HCT116 (cell line): ENCODE measurements around the gene ATP13A3. TPM values are rescaled to one million over a fixed set of nuclear protein-coding genes. Genes with fewer than 3 reads are reported as not detected.

Source experiments
- ATAC-seq: fragments of 200-7000 bp; cut with Tn5 transposase; 2 replicates; pipeline ENCODE4 v1.9.1; 2020; ENCODE audit warnings: mild to moderate bottlenecking, moderate library complexity
- BruUV-seq: library from RNA; stranded (reverse); fragments of 400-500 nt; replicated peaks from 2 replicates; lab custom pipeline; 2021; lab: Mats Ljungman, UMichigan
- CTCF ChIA-PET: fragments of 300-600 bp; sonication (Branson Sonifier 250); formaldehyde crosslinking; loops from one replicate; lab custom pipeline; 2021; ENCODE audit warnings: antibody characterized with exemption; lab: Charles Lee
- POLR2A ChIA-PET: fragments of 300-600, 350-600 bp; sonication (Branson Sonifier 250); formaldehyde crosslinking; loops from one replicate; lab custom pipeline; 2021; ENCODE audit warnings: antibody characterized with exemption; lab: Charles Lee
- RAD21 ChIA-PET, 2 experiments: fragments of 300-600 bp; sonication (Branson Sonifier 250); formaldehyde crosslinking; loops; one replicate each; lab custom pipeline; 2023; ENCODE audit warnings: low total read pairs in 2 of 2; ENCODE audit not compliant: uncharacterized antibody in 2 of 2, unreplicated experiment in 2 of 2, low non-redundant PET in 1 of 2; lab: Charles Lee
- DNase-seq: peaks from one replicate; pipeline ENCODE4 v3.0.0-alpha.2; 2010; ENCODE audit warnings: low read depth, low spot score
- H2AFZ ChIP-seq: fragments of 200-600 bp; shearing (Covaris generic), sonication (generic); 2 replicates; pipeline ENCODE4 v1.6.1; 2017; ENCODE audit warnings: low read depth, mixed run types, mixed read lengths, antibody characterized with exemption, low read length; ENCODE audit not compliant: poor library complexity, severe bottlenecking
- H3K27ac ChIP-seq: 2 replicates; pipeline ENCODE4 v1.5.1; 2012; ENCODE audit warnings: low read depth, low read length
- H3K27me3 ChIP-seq: fragments of 200-600 bp; sonication (generic); 2 replicates; pipeline ENCODE4 v1.6.1; 2016; ENCODE audit warnings: mixed run types, low read length, mixed read lengths; ENCODE audit not compliant: insufficient read depth
- H3K36me3 ChIP-seq, 2 experiments: fragments of 200-500 bp in 1 of 2; fragments of 200-600 bp in 1 of 2; sonication (Bioruptor generic) in 1 of 2; sonication (generic) in 1 of 2; 2 replicates each; pipeline versions ENCODE4 v1.5.1 to v1.6.1; 2014 to 2016; ENCODE audit warnings: low read length in 2 of 2, inconsistent platforms in 1 of 2, mixed read lengths in 1 of 2, mixed run types in 1 of 2; ENCODE audit not compliant: insufficient read depth in 2 of 2, control insufficient read depth in 1 of 2
- H3K4me1 ChIP-seq, 2 experiments: fragments of 200-600 bp in 1 of 2; sonication (generic) in 1 of 2; 2 replicates each; pipeline versions ENCODE4 v1.5.1 to v1.6.1; 2012 to 2017; ENCODE audit warnings: low read length in 2 of 2, inconsistent platforms in 1 of 2, mild to moderate bottlenecking in 1 of 2, mixed read lengths in 1 of 2, mixed run types in 1 of 2, moderate library complexity in 1 of 2; ENCODE audit not compliant: insufficient read depth in 2 of 2, control insufficient read depth in 1 of 2
- H3K4me2 ChIP-seq: fragments of 200-600 bp; sonication (generic); 2 replicates; pipeline ENCODE4 v1.6.1; 2017; ENCODE audit warnings: mixed run types, low read length, mixed read lengths
- H3K4me3 ChIP-seq, 2 experiments: fragments of 200-600 bp in 1 of 2; sonication (generic) in 1 of 2; replicated peaks in 1 of 2; 2 replicates each; pipeline ENCODE4 v1.5.1; 2011 to 2016; ENCODE audit warnings: low read length in 2 of 2, control low read depth in 1 of 2, low read depth in 1 of 2, mild to moderate bottlenecking in 1 of 2, mixed read lengths in 1 of 2, mixed run types in 1 of 2
- H3K79me2 ChIP-seq: fragments of 200-600 bp; sonication (generic); 2 replicates; pipeline ENCODE4 v1.6.1; 2017; ENCODE audit warnings: mild to moderate bottlenecking, mixed run types, low read length, moderate library complexity, mixed read lengths; ENCODE audit not compliant: insufficient read depth
- H3K9ac ChIP-seq: fragments of 200-600 bp; sonication (generic); 2 replicates; pipeline ENCODE4 v1.6.1; 2016; ENCODE audit warnings: low read length, mixed read lengths
- H3K9me2 ChIP-seq: fragments of 200-600 bp; sonication (generic), shearing (Covaris generic); 2 replicates; pipeline ENCODE4 v1.6.1; 2017; ENCODE audit warnings: mixed run types, mild to moderate bottlenecking, moderate library complexity; ENCODE audit not compliant: insufficient read depth
- H3K9me3 ChIP-seq, 2 experiments: fragments of 200-500 bp in 1 of 2; fragments of 200-600 bp in 1 of 2; sonication (Bioruptor generic) in 1 of 2; sonication (generic) in 1 of 2; 2 replicates each; pipeline ENCODE4 v1.6.1; 2014 to 2017; ENCODE audit warnings: low read length in 2 of 2, mixed read lengths in 2 of 2, inconsistent platforms in 1 of 2, low read depth in 1 of 2, mild to moderate bottlenecking in 1 of 2, mixed run types in 1 of 2, moderate library complexity in 1 of 2; ENCODE audit not compliant: control insufficient read depth in 1 of 2, insufficient read depth in 1 of 2
- H4K20me1 ChIP-seq: fragments of 200-600 bp; sonication (generic), shearing (Covaris generic); 2 replicates; pipeline ENCODE4 v1.6.1; 2017; ENCODE audit warnings: mixed run types, mild to moderate bottlenecking, moderate library complexity; ENCODE audit not compliant: insufficient read depth
- CBX3 ChIP-seq: IDR thresholded peaks from 2 replicates; pipeline ENCODE4 v1.6.1; 2012; ENCODE audit warnings: low read depth
- CEBPB ChIP-seq: IDR thresholded peaks from 2 replicates; pipeline ENCODE4 v1.6.1; 2012; ENCODE audit warnings: low read depth
- EGR1 ChIP-seq: IDR thresholded peaks from 2 replicates; pipeline ENCODE4 v1.6.1; 2012; ENCODE audit warnings: low read depth
- EZH2 ChIP-seq: fragments of 200-600 bp; sonication (generic); IDR thresholded peaks from 2 replicates; pipeline ENCODE4 v1.6.1; 2017; ENCODE audit warnings: antibody characterized with exemption, mixed run types
- EZH2phosphoT487 ChIP-seq: fragments of 200-600 bp; IDR thresholded peaks from 2 replicates; pipeline ENCODE4 v1.6.1; 2018; ENCODE audit warnings: antibody characterized with exemption, borderline replicate concordance
- JUND ChIP-seq: IDR thresholded peaks from 2 replicates; pipeline ENCODE4 v1.6.1; 2012
- MAX ChIP-seq: IDR thresholded peaks from 2 replicates; pipeline ENCODE4 v1.6.1; 2012
- POLR2A ChIP-seq: IDR thresholded peaks from 2 replicates; pipeline ENCODE4 v1.7.0; 2011; ENCODE audit warnings: borderline replicate concordance; ENCODE audit not compliant: insufficient read depth, insufficient read length; ENCODE audit errors: extremely low read depth
- POLR2AphosphoS5 ChIP-seq: IDR thresholded peaks from 2 replicates; pipeline ENCODE4 v1.6.1; 2011; ENCODE audit warnings: mild to moderate bottlenecking, low read depth, low read length, moderate library complexity
- SIN3A ChIP-seq: IDR thresholded peaks from 2 replicates; pipeline ENCODE4 v1.6.1; 2012; ENCODE audit warnings: low read depth
- SRF ChIP-seq: IDR thresholded peaks from 2 replicates; pipeline ENCODE4 v1.6.1; 2012; ENCODE audit warnings: low read depth
- TCF7L2 ChIP-seq: IDR thresholded peaks from 2 replicates; pipeline ENCODE4 v1.7.0; 2011; ENCODE audit warnings: borderline replicate concordance, inconsistent platforms; ENCODE audit not compliant: insufficient read depth, insufficient read length; ENCODE audit errors: extremely low read depth
- YY1 ChIP-seq: IDR thresholded peaks from 2 replicates; pipeline ENCODE4 v1.6.1; 2011; ENCODE audit warnings: low read length, low read depth, moderate library complexity, mild to moderate bottlenecking; ENCODE audit not compliant: insufficient replicate concordance; ENCODE audit errors: extremely low read depth
- ZBTB33 ChIP-seq: IDR thresholded peaks from 2 replicates; pipeline ENCODE4 v1.6.1; 2011; ENCODE audit warnings: mild to moderate bottlenecking, low read length, moderate library complexity; ENCODE audit not compliant: insufficient replicate concordance; ENCODE audit errors: extremely low read depth
- ZFX ChIP-seq: fragments of 450-650 bp; IDR thresholded peaks from 2 replicates; pipeline ENCODE4 v1.6.1; 2017
- intact Hi-C: fragments of 100-400 bp; cut with micrococcal nuclease; formaldehyde crosslinking; loops from 2 replicates; pipeline ENCODE4 v1.10.0; 2022
- total RNA-seq: library from RNA; stranded (reverse); gene quantifications from one replicate; pipeline ENCODE4 v1.2.1, GENCODE V29; 2021; ENCODE audit not compliant: unreplicated experiment
- TF ChIP-seq, protein P1 (sequence below): IDR thresholded peaks from 2 replicates; pipeline ENCODE4 v1.6.1; 2012; ENCODE audit warnings: low read depth
- TF ChIP-seq, protein P2 (sequence below), 3 experiments: fragments of 200-600 bp in 1 of 3; sonication (generic) in 1 of 3; IDR thresholded peaks in 2 of 3; conservative IDR thresholded peaks in 1 of 3; 2 replicates each; pipeline ENCODE4 v1.5.1; 2012 to 2017; ENCODE audit warnings: low read depth in 2 of 3, low read length in 2 of 3, antibody characterized with exemption in 1 of 3, borderline replicate concordance in 1 of 3, control low read depth in 1 of 3, mild to moderate bottlenecking in 1 of 3, mixed read lengths in 1 of 3, mixed run types in 1 of 3, moderate library complexity in 1 of 3; ENCODE audit not compliant: insufficient read depth in 1 of 3

Gene ATP13A3
- total RNA-seq, 1 experiment from 2014 or later, result 139 TPM

- no peak for ATAC-seq
- ChIA-PET POLR2A (no interaction called here), RAD21 (no interaction called here), CTCF (no interaction called here)
- intact Hi-C loops, result no loop called here
- H3K4me1 ChIP-seq, result no peaks in the 10 kb centered on the region
- H3K9ac ChIP-seq, result no peak overlapping the region
- no peak for DNase-seq
- H2AFZ ChIP-seq, result no peak overlapping the region
- BruUV-seq, result no TSS peak
- H4K20me1 ChIP-seq, result no peaks in the 10 kb centered on the region
- no peak overlapping the region for H3K4me3 ChIP-seq
- TF ChIP-seq ZBTB33 (no peak), EGR1 (no peak), SRF (no peak), CBX3 (no peak), SIN3A (no peak), CEBPB (no peak), ZFX (no peak), EZH2phosphoT487 (no peak), TCF7L2 (no peak), POLR2A (no peak), JUND (no peak), POLR2AphosphoS5 (no peak), MAX (no peak), EZH2 (no peak), YY1 (no peak)
- TF ChIP-seq, protein P1, sequence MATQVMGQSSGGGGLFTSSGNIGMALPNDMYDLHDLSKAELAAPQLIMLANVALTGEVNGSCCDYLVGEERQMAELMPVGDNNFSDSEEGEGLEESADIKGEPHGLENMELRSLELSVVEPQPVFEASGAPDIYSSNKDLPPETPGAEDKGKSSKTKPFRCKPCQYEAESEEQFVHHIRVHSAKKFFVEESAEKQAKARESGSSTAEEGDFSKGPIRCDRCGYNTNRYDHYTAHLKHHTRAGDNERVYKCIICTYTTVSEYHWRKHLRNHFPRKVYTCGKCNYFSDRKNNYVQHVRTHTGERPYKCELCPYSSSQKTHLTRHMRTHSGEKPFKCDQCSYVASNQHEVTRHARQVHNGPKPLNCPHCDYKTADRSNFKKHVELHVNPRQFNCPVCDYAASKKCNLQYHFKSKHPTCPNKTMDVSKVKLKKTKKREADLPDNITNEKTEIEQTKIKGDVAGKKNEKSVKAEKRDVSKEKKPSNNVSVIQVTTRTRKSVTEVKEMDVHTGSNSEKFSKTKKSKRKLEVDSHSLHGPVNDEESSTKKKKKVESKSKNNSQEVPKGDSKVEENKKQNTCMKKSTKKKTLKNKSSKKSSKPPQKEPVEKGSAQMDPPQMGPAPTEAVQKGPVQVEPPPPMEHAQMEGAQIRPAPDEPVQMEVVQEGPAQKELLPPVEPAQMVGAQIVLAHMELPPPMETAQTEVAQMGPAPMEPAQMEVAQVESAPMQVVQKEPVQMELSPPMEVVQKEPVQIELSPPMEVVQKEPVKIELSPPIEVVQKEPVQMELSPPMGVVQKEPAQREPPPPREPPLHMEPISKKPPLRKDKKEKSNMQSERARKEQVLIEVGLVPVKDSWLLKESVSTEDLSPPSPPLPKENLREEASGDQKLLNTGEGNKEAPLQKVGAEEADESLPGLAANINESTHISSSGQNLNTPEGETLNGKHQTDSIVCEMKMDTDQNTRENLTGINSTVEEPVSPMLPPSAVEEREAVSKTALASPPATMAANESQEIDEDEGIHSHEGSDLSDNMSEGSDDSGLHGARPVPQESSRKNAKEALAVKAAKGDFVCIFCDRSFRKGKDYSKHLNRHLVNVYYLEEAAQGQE, result no peak
- TF ChIP-seq, protein P2, sequence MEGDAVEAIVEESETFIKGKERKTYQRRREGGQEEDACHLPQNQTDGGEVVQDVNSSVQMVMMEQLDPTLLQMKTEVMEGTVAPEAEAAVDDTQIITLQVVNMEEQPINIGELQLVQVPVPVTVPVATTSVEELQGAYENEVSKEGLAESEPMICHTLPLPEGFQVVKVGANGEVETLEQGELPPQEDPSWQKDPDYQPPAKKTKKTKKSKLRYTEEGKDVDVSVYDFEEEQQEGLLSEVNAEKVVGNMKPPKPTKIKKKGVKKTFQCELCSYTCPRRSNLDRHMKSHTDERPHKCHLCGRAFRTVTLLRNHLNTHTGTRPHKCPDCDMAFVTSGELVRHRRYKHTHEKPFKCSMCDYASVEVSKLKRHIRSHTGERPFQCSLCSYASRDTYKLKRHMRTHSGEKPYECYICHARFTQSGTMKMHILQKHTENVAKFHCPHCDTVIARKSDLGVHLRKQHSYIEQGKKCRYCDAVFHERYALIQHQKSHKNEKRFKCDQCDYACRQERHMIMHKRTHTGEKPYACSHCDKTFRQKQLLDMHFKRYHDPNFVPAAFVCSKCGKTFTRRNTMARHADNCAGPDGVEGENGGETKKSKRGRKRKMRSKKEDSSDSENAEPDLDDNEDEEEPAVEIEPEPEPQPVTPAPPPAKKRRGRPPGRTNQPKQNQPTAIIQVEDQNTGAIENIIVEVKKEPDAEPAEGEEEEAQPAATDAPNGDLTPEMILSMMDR (IDR thresholded peaks at IDR 0.05 in 2 of 3, conservative IDR thresholded peaks at IDR 0.05 in 1 of 3; ENCODE audit: borderline replicate concordance in 1 of 3, insufficient read depth in 1 of 3, low read depth in 2 of 3, low read length in 2 of 3), result no peak
- H3K36me3 ChIP-seq, result peaks cover 8 to 25% of the 10 kb centered on the region in 2 experiments; a peak in 3 of 4 replicates
- H3K27ac ChIP-seq, result no peak overlapping the region
- H3K4me2 ChIP-seq, result no peak overlapping the region
- H3K9me2 ChIP-seq, result no peaks in the 10 kb centered on the region
- no peaks in the 10 kb centered on the region for H3K9me3 ChIP-seq
- H3K79me2 ChIP-seq, result peaks cover 5% of the 10 kb centered on the region; the same call in 1 of the 2 replicates
- no peaks in the 10 kb centered on the region for H3K27me3 ChIP-seq
These were observed 68.1 kb downstream of the ATP13A3 start for GRCh38 chr3:194418671-194419070.
